Tibial artery (tissue), 4 donors: ENCODE data around the gene CDH4.

Experiments
- DNase-seq, 2 donors: peaks; one replicate each; pipeline ENCODE4 v3.0.0-alpha.2; 2019
- H3K27ac ChIP-seq, 2 donors: fragments of 200-600 bp; sonication (generic) in 1 of 2; 1 replicate in 1 of 2; 2 replicates in 1 of 2; pipeline ENCODE4 v1.5.1; 2018 to 2019; ENCODE audit warnings: mild to moderate bottlenecking in 1 of 2
- H3K27me3 ChIP-seq, 2 donors: fragments of 200-600 bp; sonication (generic) in 1 of 2; one replicate each; pipeline versions ENCODE4 v1.5.1 to v1.6.0; 2016 to 2019
- H3K36me3 ChIP-seq, 3 donors: fragments of 200-600 bp; sonication (generic) in 2 of 3; one replicate each; pipeline ENCODE4 v1.5.1; 2016 to 2019; ENCODE audit warnings: mild to moderate bottlenecking in 2 of 3
- H3K4me1 ChIP-seq, 4 donors: fragments of 200-600 bp; sonication (generic) in 2 of 4; 1 replicate in 3 of 4; 2 replicates in 1 of 4; pipeline ENCODE4 v1.5.1; 2016 to 2019
- H3K4me3 ChIP-seq, 2 donors: fragments of 200-600 bp; sonication (generic) in 1 of 2; 1 replicate in 1 of 2; 2 replicates in 1 of 2; pipeline ENCODE4 v1.5.1; 2018 to 2019; ENCODE audit warnings: mild to moderate bottlenecking in 2 of 2
- H3K9me3 ChIP-seq, 3 donors: fragments of 200-600 bp; sonication (generic) in 1 of 3; one replicate each; pipeline ENCODE4 v1.5.1; 2016 to 2019
- CTCF ChIP-seq, 2 experiments: fragments of 200-600 bp in 1 of 2; fragments of 450-650 bp in 1 of 2; IDR thresholded peaks; one replicate each; pipeline ENCODE4 v1.5.1; 2017 to 2019; ENCODE audit warnings: antibody characterized with exemption in 2 of 2, mild to moderate bottlenecking in 1 of 2, moderate library complexity in 1 of 2
- intact Hi-C: fragments of 100-400 bp; cut with DNase I; formaldehyde crosslinking; loops from one replicate; pipeline ENCODE4 v1.15.0; 2023; ENCODE audit warnings: low total_unique reads

The CDH4 gene

GRCh38 chr20:61773926-61774587, 522.0 kb downstream of the CDH4 start:
- Histone ChIP-seq H3K27me3 (peaks cover 0 to 3% of the 10 kb centered on the region in 2 donors), H3K4me1 (no peaks in the 10 kb centered on the region), H3K27ac (no peak overlapping the region), H3K9me3 (no peaks in the 10 kb centered on the region), H3K36me3 (no peaks in the 10 kb centered on the region), H3K4me3 (no peak overlapping the region)
- no peak for TF ChIP-seq CTCF (IDR thresholded peaks at IDR 0.05)
- DNase-seq, result no peak
- intact Hi-C loops, result no loop called here

- DNase-seq, result no peak
- H3K9me3 ChIP-seq, result peaks cover 0 to 7% (median 3%) of the 10 kb centered on the region in 3 donors
- no peaks in the 10 kb centered on the region for H3K4me1 ChIP-seq
- H3K27me3 ChIP-seq, result peaks cover 0 to 7% of the 10 kb centered on the region in 2 donors
- intact Hi-C loops, result loop anchor here (1.0 kb wide), 1 partner anchor 27 kb away; no protein-coding TSS in a partner anchor
- no peak for TF ChIP-seq CTCF (IDR thresholded peaks at IDR 0.05)
- H3K27ac ChIP-seq, result no peak overlapping the region
- no peaks in the 10 kb centered on the region for H3K36me3 ChIP-seq
- no peak overlapping the region for H3K4me3 ChIP-seq
Measured at GRCh38 chr20:61775423-61775822, 523.4 kb downstream of the CDH4 start.

GRCh38 chr20:61776491-61777075, 524.5 kb downstream of the CDH4 start:
- no peak overlapping the region for H3K27ac ChIP-seq
- H3K36me3 ChIP-seq, result no peaks in the 10 kb centered on the region
- peaks cover 0 to 7% of the 10 kb centered on the region in 2 donors for H3K27me3 ChIP-seq
- H3K4me1 ChIP-seq, result no peaks in the 10 kb centered on the region
- no peak overlapping the region for H3K4me3 ChIP-seq
- peaks cover 0 to 18% (median 7%) of the 10 kb centered on the region in 3 donors for H3K9me3 ChIP-seq
- no peak for TF ChIP-seq CTCF (IDR thresholded peaks at IDR 0.05)
- DNase-seq, result no peak
- intact Hi-C loops, result no loop called here

- Histone ChIP-seq H3K27me3 (peaks cover 0 to 7% of the 10 kb centered on the region in 2 donors), H3K9me3 (peaks cover 0 to 27% (median 16%) of the 10 kb centered on the region in 3 donors), H3K27ac (no peak overlapping the region), H3K4me3 (no peak overlapping the region), H3K36me3 (no peaks in the 10 kb centered on the region), H3K4me1 (no peaks in the 10 kb centered on the region)
- intact Hi-C loops, result no loop called here
- no peak for TF ChIP-seq CTCF (IDR thresholded peaks at IDR 0.05)
- DNase-seq, result no peak
Measured at GRCh38 chr20:61777773-61778494, 525.9 kb downstream of the CDH4 start.

- Histone ChIP-seq H3K4me3 (no peak overlapping the region), H3K4me1 (no peaks in the 10 kb centered on the region), H3K27ac (no peak overlapping the region), H3K27me3 (peaks cover 0 to 7% of the 10 kb centered on the region in 2 donors), H3K9me3 (peaks cover 0 to 27% (median 16%) of the 10 kb centered on the region in 3 donors), H3K36me3 (no peaks in the 10 kb centered on the region)
- no peak for DNase-seq
- intact Hi-C loops, result no loop called here
- TF ChIP-seq CTCF (IDR thresholded peaks at IDR 0.05), result no peak
Measured at GRCh38 chr20:61778495-61778863, 526.4 kb downstream of the CDH4 start.
